Astrocyte of the spinal cord (primary cell): ENCODE results near the gene NPLOC4.

Experiments used
- DNase-seq: peaks from one replicate; pipeline ENCODE4 v3.0.0; 2011; ENCODE audit warnings: low read depth, low spot score
- H3K4me3 ChIP-seq: 2 replicates; pipeline ENCODE4 v1.5.1; 2011; ENCODE audit warnings: low read depth, mild to moderate bottlenecking, low read length, moderate library complexity
- CTCF ChIP-seq: IDR thresholded peaks from 2 replicates; pipeline ENCODE4 v1.5.1; 2012; ENCODE audit warnings: low read depth, mild to moderate bottlenecking, low read length, inconsistent platforms
- in situ Hi-C: cut with HindIII; loops from 2 replicates; pipeline ENCODE4 v1.10.0; 2017; ENCODE audit warnings: low sequenced_read_pairs

The NPLOC4 gene

GRCh38 chr17:81656118-81656743 is 19.3 kb upstream of the NPLOC4 start, which contains the start of gene PDE6G:
PDE6G (minus strand) TSS chr17:81656542; CDS start chr17:81653305, 3,237 bp downstream.
- in situ Hi-C loops: no loop called here
- TF ChIP-seq CTCF: no peak
- no peak within 1 kb of the TSS for H3K4me3 ChIP-seq

GRCh38 chr17:81655378-81656117 is 18.6 kb upstream of the NPLOC4 start:
- H3K4me3 ChIP-seq: no peak overlapping the region
- TF ChIP-seq CTCF: no peak
- no peak for DNase-seq
- in situ Hi-C loops: no loop called here

More at GRCh38 chr17:81656118-81656743, 19.3 kb upstream of the NPLOC4 start, which contains the start of gene PDE6G:
- DNase-seq: no peak

- no peak overlapping the region for H3K4me3 ChIP-seq
- in situ Hi-C loops: no loop called here
- TF ChIP-seq CTCF: no peak
- no peak for DNase-seq
Observed at GRCh38 chr17:81652906-81653771, 16.2 kb upstream of the NPLOC4 start.

GRCh38 chr17:81651692-81652091 is 14.8 kb upstream of the NPLOC4 start:
- peak; percentile 88 for DNase-seq
- no peak overlapping the region for H3K4me3 ChIP-seq

GRCh38 chr17:81650951-81651350 is 14.0 kb upstream of the NPLOC4 start:
- in situ Hi-C loops: no loop called here
- H3K4me3 ChIP-seq: no peak overlapping the region
- no peak for DNase-seq
- no peak for TF ChIP-seq CTCF

More at GRCh38 chr17:81651692-81652091, 14.8 kb upstream of the NPLOC4 start:
- in situ Hi-C loops: no loop called here
- no peak for TF ChIP-seq CTCF

GRCh38 chr17:81648707-81649085 is 11.8 kb upstream of the NPLOC4 start:
- DNase-seq: no peak
- in situ Hi-C loops: no loop called here
- TF ChIP-seq CTCF: no peak
- no peak overlapping the region for H3K4me3 ChIP-seq
